SK-N-SH treated with all-trans-retinoic acid at 6 μM for 48 hours (cell line): Measurements from ENCODE around the gene MTUS2.

Experiments
- ATAC-seq: fragments of 200-7000 bp; cut with Tn5 transposase; 3 replicates; pipeline ENCODE4 v1.9.1; 2020; ENCODE audit warnings: mild to moderate bottlenecking, moderate library complexity
- ARNTL ChIP-seq: fragments of 450-650 bp; formaldehyde crosslinking; IDR thresholded peaks from 2 replicates; pipeline ENCODE4 v1.5.0; 2020; ENCODE audit warnings: low read depth, mild to moderate bottlenecking, moderate library complexity, borderline replicate concordance
- BACH2 ChIP-seq: fragments of 250-450 bp; sonication (Bioruptor Pico); IDR thresholded peaks from 2 replicates; pipeline ENCODE4 v1.9.0; 2021; ENCODE audit warnings: mild to moderate bottlenecking, borderline replicate concordance
- CREB5 ChIP-seq: fragments of 250-450 bp; sonication (Bioruptor Pico); IDR thresholded peaks from 2 replicates; pipeline ENCODE4 v1.5.1; 2020; ENCODE audit warnings: low read depth, mild to moderate bottlenecking, moderate library complexity
- CSDC2 ChIP-seq: fragments of 250-450 bp; sonication (Bioruptor Pico); IDR thresholded peaks from 2 replicates; pipeline ENCODE4 v1.5.0; 2020; ENCODE audit warnings: mild to moderate bottlenecking, moderate library complexity
- ESRRG ChIP-seq: fragments of 250-450 bp; sonication (Bioruptor Pico); IDR thresholded peaks from 2 replicates; pipeline ENCODE4 v1.6.1; 2021; ENCODE audit warnings: mild to moderate bottlenecking
- GLIS3 ChIP-seq: fragments of 250-450 bp; sonication (Bioruptor Pico); IDR thresholded peaks from 2 replicates; pipeline ENCODE4 v1.5.0; 2020; ENCODE audit warnings: mild to moderate bottlenecking, moderate library complexity
- OSR1 ChIP-seq: fragments of 250-450 bp; sonication (Bioruptor Pico); IDR thresholded peaks from 2 replicates; pipeline ENCODE4 v1.8.0; 2022; ENCODE audit warnings: moderate library complexity, mild to moderate bottlenecking, inconsistent platforms
- PATZ1 ChIP-seq: fragments of 250-450 bp; sonication (Bioruptor Pico); IDR thresholded peaks from 2 replicates; pipeline ENCODE4 v1.8.0; 2020; ENCODE audit warnings: mild to moderate bottlenecking, moderate library complexity, borderline replicate concordance
- RARB ChIP-seq: fragments of 250-450 bp; sonication (Bioruptor Pico); IDR thresholded peaks from 2 replicates; pipeline ENCODE4 v1.8.0; 2021; ENCODE audit warnings: mild to moderate bottlenecking, moderate library complexity
- SNAI2 ChIP-seq: fragments of 250-450 bp; sonication (Bioruptor Pico); IDR thresholded peaks from 2 replicates; pipeline ENCODE4 v1.5.0; 2020; ENCODE audit warnings: mild to moderate bottlenecking, moderate library complexity
- TCF4 ChIP-seq: fragments of 250-450 bp; sonication (Bioruptor Pico); IDR thresholded peaks from 2 replicates; pipeline ENCODE4 v1.8.0; 2021; ENCODE audit warnings: mild to moderate bottlenecking, moderate library complexity, borderline replicate concordance
- TOX ChIP-seq: fragments of 250-450 bp; sonication (Bioruptor Pico); IDR thresholded peaks from 2 replicates; pipeline ENCODE4 v1.8.0; 2021; ENCODE audit warnings: mild to moderate bottlenecking, moderate library complexity, borderline replicate concordance
- TSHZ2 ChIP-seq: fragments of 250-450 bp; sonication (Bioruptor Pico); IDR thresholded peaks from 2 replicates; pipeline ENCODE4 v1.5.0; 2020; ENCODE audit warnings: mild to moderate bottlenecking, moderate library complexity
- ZFP3 ChIP-seq: fragments of 250-450 bp; sonication (Bioruptor Pico); IDR thresholded peaks from 2 replicates; pipeline ENCODE4 v1.5.0; 2020; ENCODE audit warnings: mild to moderate bottlenecking, moderate library complexity
- ZFP30 ChIP-seq: fragments of 450-650 bp; formaldehyde crosslinking; IDR thresholded peaks from 2 replicates; pipeline ENCODE4 v1.5.0; 2022; ENCODE audit warnings: mild to moderate bottlenecking, moderate library complexity
- ZNF565 ChIP-seq: fragments of 450-650 bp; formaldehyde crosslinking; conservative IDR thresholded peaks from 2 replicates; pipeline ENCODE4 v1.5.0; 2020; ENCODE audit warnings: low read depth, mild to moderate bottlenecking, moderate library complexity
- ZNF8 ChIP-seq: fragments of 450-650 bp; formaldehyde crosslinking; IDR thresholded peaks from 2 replicates; pipeline ENCODE4 v1.5.0; 2020; ENCODE audit warnings: mild to moderate bottlenecking, moderate library complexity
- TF ChIP-seq, protein P1 (sequence below): fragments of 250-450 bp; sonication (Bioruptor Pico); IDR thresholded peaks from 2 replicates; pipeline ENCODE4 v1.8.0; 2021; ENCODE audit warnings: low read depth, mild to moderate bottlenecking, moderate library complexity, borderline replicate concordance
- TF ChIP-seq, protein P2 (sequence below): fragments of 250-450 bp; sonication (Bioruptor Pico); IDR thresholded peaks from 2 replicates; pipeline ENCODE4 v1.5.1; 2021; ENCODE audit warnings: mild to moderate bottlenecking, moderate library complexity

The MTUS2 gene

GRCh38 chr13:29266756-29267733 lies 446.9 kb downstream of the MTUS2 start:
- ATAC-seq, result no peak
- TF ChIP-seq ZFP30 (CRISPR knock-in tag) (no peak), GLIS3 (CRISPR knock-in tag) (no peak), ZFP3 (no peak), CSDC2 (CRISPR knock-in tag) (no peak), RARB (CRISPR knock-in tag) (no peak), SNAI2 (CRISPR knock-in tag) (no peak)

DNA sequence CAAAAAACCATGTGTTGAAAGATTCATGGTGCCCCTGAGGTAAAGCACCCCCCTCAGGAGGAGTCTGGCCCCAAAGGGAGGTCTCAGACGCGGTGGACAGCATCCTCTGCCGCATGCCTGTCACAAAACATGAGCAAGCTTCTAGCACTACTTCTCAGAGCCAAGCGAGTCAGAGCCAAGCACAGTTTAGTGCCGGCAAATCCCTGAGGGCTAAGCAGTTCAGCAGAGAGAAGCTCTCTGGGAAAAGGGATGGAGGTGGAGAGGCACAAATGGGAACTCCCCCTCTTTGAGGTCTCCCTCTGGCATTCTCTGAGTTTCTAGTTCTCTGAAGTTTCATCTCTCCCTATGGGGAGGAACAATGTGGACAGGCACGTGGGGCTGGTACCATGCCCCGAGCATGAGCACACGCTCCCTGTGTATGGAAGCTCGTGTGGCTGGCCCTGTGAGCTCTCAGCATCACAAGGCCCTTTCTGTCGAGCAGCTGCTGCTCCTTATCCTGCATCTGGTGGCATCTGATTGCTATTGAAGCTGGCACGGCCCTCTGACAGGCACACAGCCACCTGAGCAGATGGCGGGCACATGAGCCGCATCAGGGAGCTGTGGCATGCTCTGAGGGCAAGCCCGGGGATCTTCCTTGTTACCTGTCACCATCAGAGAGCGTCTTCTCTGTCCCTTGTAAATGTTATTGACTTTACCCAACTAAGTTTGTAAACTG lies 450.3 kb downstream of the MTUS2 start:
- no peak for ATAC-seq
- TF ChIP-seq CSDC2 (CRISPR knock-in tag), result no peak
- TF ChIP-seq, protein P1, sequence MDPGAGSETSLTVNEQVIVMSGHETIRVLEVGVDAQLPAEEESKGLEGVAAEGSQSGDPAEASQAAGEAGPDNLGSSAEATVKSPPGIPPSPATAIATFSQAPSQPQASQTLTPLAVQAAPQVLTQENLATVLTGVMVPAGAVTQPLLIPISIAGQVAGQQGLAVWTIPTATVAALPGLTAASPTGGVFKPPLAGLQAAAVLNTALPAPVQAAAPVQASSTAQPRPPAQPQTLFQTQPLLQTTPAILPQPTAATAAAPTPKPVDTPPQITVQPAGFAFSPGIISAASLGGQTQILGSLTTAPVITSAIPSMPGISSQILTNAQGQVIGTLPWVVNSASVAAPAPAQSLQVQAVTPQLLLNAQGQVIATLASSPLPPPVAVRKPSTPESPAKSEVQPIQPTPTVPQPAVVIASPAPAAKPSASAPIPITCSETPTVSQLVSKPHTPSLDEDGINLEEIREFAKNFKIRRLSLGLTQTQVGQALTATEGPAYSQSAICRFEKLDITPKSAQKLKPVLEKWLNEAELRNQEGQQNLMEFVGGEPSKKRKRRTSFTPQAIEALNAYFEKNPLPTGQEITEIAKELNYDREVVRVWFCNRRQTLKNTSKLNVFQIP (CRISPR knock-in tag), result no peak
- TF ChIP-seq, protein P2, sequence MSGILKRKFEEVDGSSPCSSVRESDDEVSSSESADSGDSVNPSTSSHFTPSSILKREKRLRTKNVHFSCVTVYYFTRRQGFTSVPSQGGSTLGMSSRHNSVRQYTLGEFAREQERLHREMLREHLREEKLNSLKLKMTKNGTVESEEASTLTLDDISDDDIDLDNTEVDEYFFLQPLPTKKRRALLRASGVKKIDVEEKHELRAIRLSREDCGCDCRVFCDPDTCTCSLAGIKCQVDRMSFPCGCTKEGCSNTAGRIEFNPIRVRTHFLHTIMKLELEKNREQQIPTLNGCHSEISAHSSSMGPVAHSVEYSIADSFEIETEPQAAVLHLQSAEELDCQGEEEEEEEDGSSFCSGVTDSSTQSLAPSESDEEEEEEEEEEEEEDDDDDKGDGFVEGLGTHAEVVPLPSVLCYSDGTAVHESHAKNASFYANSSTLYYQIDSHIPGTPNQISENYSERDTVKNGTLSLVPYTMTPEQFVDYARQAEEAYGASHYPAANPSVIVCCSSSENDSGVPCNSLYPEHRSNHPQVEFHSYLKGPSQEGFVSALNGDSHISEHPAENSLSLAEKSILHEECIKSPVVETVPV, result no peak
- TF ChIP-seq ZNF565 (CRISPR knock-in tag), result no peak
- TF ChIP-seq GLIS3 (CRISPR knock-in tag), result no peak
- no peak for TF ChIP-seq ZFP3
- TF ChIP-seq ZNF8, result no peak
- no peak for TF ChIP-seq OSR1 (CRISPR knock-in tag)
- TF ChIP-seq ARNTL (CRISPR knock-in tag), result no peak

- TF ChIP-seq PATZ1 (CRISPR knock-in tag), result no peak
- no peak for TF ChIP-seq TSHZ2 (CRISPR knock-in tag)
- no peak for TF ChIP-seq TCF4 (CRISPR knock-in tag)
- no peak for TF ChIP-seq ZFP30 (CRISPR knock-in tag)
- TF ChIP-seq TOX (CRISPR knock-in tag), result no peak
- TF ChIP-seq, protein P1 (CRISPR knock-in tag), result no peak
- TF ChIP-seq ZNF8, result no peak
- no peak for TF ChIP-seq BACH2 (CRISPR knock-in tag)
- no peak for TF ChIP-seq CREB5 (CRISPR knock-in tag)
- no peak for TF ChIP-seq ZNF565 (CRISPR knock-in tag)
- TF ChIP-seq ESRRG (CRISPR knock-in tag), result no peak
- no peak for TF ChIP-seq GLIS3 (CRISPR knock-in tag)
Measured at GRCh38 chr13:29271606-29272005, 451.5 kb downstream of the MTUS2 start.

More at GRCh38 chr13:29271606-29272005, 451.5 kb downstream of the MTUS2 start:
- ATAC-seq, result no peak
